ENCODE measurements around the gene BRF1. TPM values are rescaled to one million over a fixed set of nuclear protein-coding genes. Genes with fewer than 3 reads are reported as not detected.
A peak's percentile ranks its signal among the peaks of the same experiment; 100 is the strongest.

The BRF1 gene
- total RNA-seq, 4 donors from 2014 or later = 22.2 to 37.9 (median 26.2) TPM

- DNase-seq = no peak
- Histone ChIP-seq H3K27ac (no peak overlapping the region), H3K4me3 (no peak overlapping the region), H3K27me3 (no peaks in the 10 kb centered on the region), H3K36me3 (peaks cover 0 to 7% (median 0%) of the 10 kb centered on the region in 3 donors), H3K9me3 (no peaks in the 10 kb centered on the region), H3K4me1 (peaks cover 2 to 27% (median 13%) of the 10 kb centered on the region in 3 donors)
- no peak for TF ChIP-seq CTCF (IDR thresholded peaks at IDR 0.05)
- no peak for TF ChIP-seq POLR2A (IDR thresholded peaks at IDR 0.05)
- WGBS, 2 donors = 80 to 82% methylated on average over 9 to 14 of the region's 27 CpGs
- intact Hi-C loops (cut with DNase I) = no loop called here
Measured at GRCh38 chr14:105322791-105323556, 22.2 kb upstream of the BRF1 start.

GRCh38 chr14:105317546-105317945 lies 16.7 kb upstream of the BRF1 start:
- Histone ChIP-seq H3K27me3 (no peaks in the 10 kb centered on the region), H3K36me3 (peaks cover 0 to 7% (median 0%) of the 10 kb centered on the region in 3 donors), H3K27ac (peak overlapping the region in 3 of 4 donors; percentile 69 to 89 (median 69)), H3K4me3 (peak overlapping the region in 2 of 4 donors; percentile 2 to 21), H3K4me1 (peaks cover 34 to 47% (median 38%) of the 10 kb centered on the region in 3 donors), H3K9me3 (no peaks in the 10 kb centered on the region)
- 24 to 47% methylated on average over 4 to 7 of the region's 11 CpGs for WGBS, 2 donors
- TF ChIP-seq CTCF (IDR thresholded peaks at IDR 0.05) (peak in 2 of 6 experiments; percentile 5 to 11), POLR2A (IDR thresholded peaks at IDR 0.05) (no peak)
- no peak for DNase-seq
- intact Hi-C loops (cut with DNase I) = no loop called here

GRCh38 chr14:105316968-105317510 lies 16.2 kb upstream of the BRF1 start:
- H3K9me3 ChIP-seq = no peaks in the 10 kb centered on the region
- DNase-seq = no peak
- H3K36me3 ChIP-seq = peaks cover 0 to 2% (median 0%) of the 10 kb centered on the region in 3 donors
- no peaks in the 10 kb centered on the region for H3K27me3 ChIP-seq
- TF ChIP-seq CTCF (IDR thresholded peaks at IDR 0.05) (no peak), POLR2A (IDR thresholded peaks at IDR 0.05) (no peak)
- intact Hi-C loops (cut with DNase I) = no loop called here
- peak overlapping the region in 3 of 4 donors; percentile 54 to 89 (median 69) for H3K27ac ChIP-seq
- H3K4me1 ChIP-seq = peaks cover 34 to 47% (median 38%) of the 10 kb centered on the region in 3 donors
- H3K4me3 ChIP-seq = peak overlapping the region in 1 of 4 donors; percentile 2
- 54 to 59% methylated on average over 18 of the region's 18 CpGs for WGBS, 2 donors

- Histone ChIP-seq H3K36me3 (no peaks in the 10 kb centered on the region), H3K27ac (peak overlapping the region in 3 of 4 donors; percentile 54 to 89 (median 69)), H3K9me3 (no peaks in the 10 kb centered on the region), H3K27me3 (no peaks in the 10 kb centered on the region), H3K4me3 (peak overlapping the region in 2 of 4 donors; percentile 89 to 91), H3K4me1 (peaks cover 34 to 47% (median 38%) of the 10 kb centered on the region in 3 donors)
- TF ChIP-seq POLR2A (IDR thresholded peaks at IDR 0.05) (no peak), CTCF (IDR thresholded peaks at IDR 0.05) (no peak)
- intact Hi-C loops (cut with DNase I) = no loop called here
- no peak for DNase-seq
- WGBS, 2 donors = 78 to 100% methylated on average over 3 to 6 of the region's 10 CpGs
Measured at GRCh38 chr14:105316577-105316941, 15.8 kb upstream of the BRF1 start.

GRCh38 chr14:105315941-105316576 lies 15.3 kb upstream of the BRF1 start:
- H3K27ac ChIP-seq = peak overlapping the region; percentile 65 to 89 (median 78)
- WGBS, 2 donors = 38 to 53% methylated on average over 3 to 4 of the region's 15 CpGs
- TF ChIP-seq CTCF (IDR thresholded peaks at IDR 0.05) (no peak), POLR2A (IDR thresholded peaks at IDR 0.05) (no peak)
- H3K36me3 ChIP-seq = no peaks in the 10 kb centered on the region
- H3K4me3 ChIP-seq = peak overlapping the region; percentile 68 to 91 (median 79)
- intact Hi-C loops (cut with DNase I) = no loop called here
- no peak for DNase-seq
- H3K27me3 ChIP-seq = no peaks in the 10 kb centered on the region
- H3K4me1 ChIP-seq = peaks cover 34 to 47% (median 38%) of the 10 kb centered on the region in 3 donors
- H3K9me3 ChIP-seq = no peaks in the 10 kb centered on the region

All from esophagus squamous epithelium (tissue), 5 donors.